GM12875 (cell line): ENCODE results near the gene PIEZO2.

Experiments used
- H3K4me3 ChIP-seq: one replicate; pipeline ENCODE4 v1.5.1; 2011; ENCODE audit warnings: low read depth, low read length, control low read depth
- TF ChIP-seq, protein P1 (sequence below): IDR thresholded peaks from 2 replicates; pipeline ENCODE4 v1.5.1; 2011; ENCODE audit warnings: low read depth, mild to moderate bottlenecking, control low read depth, inconsistent platforms, low read length, moderate library complexity, borderline replicate concordance; ENCODE audit not compliant: insufficient read depth

Gene PIEZO2

DNA sequence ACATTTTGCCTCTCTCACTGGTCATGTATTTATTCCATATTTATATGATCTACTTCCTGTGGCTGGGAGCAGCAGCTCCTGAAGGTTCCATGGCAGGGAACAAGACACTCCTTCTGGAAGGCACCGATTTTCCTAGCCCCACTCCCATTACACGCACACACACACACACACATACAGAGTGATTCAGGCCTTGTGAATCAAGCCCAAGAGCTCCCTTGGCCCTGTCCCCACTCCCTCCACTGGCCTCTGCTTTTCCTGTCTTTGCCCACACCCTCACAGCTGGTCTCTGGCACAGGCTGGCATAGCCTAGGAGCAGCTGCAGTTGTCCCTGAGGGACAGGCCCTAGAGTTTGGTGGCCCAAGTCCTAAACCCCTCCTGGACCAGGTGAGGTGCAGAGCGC, 421.9 kb downstream of the PIEZO2 start:
- TF ChIP-seq, protein P1, sequence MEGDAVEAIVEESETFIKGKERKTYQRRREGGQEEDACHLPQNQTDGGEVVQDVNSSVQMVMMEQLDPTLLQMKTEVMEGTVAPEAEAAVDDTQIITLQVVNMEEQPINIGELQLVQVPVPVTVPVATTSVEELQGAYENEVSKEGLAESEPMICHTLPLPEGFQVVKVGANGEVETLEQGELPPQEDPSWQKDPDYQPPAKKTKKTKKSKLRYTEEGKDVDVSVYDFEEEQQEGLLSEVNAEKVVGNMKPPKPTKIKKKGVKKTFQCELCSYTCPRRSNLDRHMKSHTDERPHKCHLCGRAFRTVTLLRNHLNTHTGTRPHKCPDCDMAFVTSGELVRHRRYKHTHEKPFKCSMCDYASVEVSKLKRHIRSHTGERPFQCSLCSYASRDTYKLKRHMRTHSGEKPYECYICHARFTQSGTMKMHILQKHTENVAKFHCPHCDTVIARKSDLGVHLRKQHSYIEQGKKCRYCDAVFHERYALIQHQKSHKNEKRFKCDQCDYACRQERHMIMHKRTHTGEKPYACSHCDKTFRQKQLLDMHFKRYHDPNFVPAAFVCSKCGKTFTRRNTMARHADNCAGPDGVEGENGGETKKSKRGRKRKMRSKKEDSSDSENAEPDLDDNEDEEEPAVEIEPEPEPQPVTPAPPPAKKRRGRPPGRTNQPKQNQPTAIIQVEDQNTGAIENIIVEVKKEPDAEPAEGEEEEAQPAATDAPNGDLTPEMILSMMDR = no peak
- no peak overlapping the region for H3K4me3 ChIP-seq

DNA sequence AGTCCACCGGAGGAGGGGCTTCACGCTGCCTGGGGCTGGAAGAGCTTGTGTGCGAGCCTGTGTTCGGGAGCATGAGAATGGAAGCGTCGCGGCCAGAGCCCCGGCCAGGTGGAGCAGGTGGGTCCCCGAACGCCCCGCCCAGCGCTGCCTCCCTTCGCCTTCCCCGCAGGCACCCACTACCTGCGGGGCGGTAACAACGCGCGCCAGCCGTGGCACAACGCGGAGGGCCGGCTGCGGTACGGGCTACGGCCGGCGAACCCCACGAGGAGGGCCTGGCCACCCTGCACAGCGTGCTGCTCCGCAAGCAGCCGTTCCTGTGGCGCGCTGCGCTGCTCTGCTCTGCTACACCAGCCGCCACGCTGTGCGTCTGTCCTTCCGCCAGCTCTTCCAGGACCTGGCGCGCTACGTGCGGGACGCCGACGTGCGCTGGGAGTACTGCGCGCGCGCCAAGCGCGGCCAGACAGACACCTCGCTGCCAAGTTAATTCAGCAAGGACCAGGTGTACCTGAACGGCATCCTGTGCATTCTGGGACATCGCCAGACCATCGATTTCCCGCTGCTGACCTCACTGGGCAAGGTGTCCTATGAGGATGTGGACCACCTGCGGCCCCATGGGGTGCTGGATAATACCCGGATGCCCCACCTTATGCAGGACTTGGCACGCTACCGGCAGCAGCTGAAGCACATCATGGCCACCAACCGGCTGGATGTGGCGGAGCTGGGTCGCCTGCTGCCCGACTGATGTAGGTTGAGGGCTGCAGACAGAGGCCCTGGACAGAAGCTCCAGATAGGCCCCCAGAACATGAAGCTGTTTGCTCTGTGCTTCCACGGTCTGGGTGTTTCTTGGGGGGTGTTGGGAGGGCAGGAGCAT, 422.9 kb downstream of the PIEZO2 start:
- TF ChIP-seq, protein P1 = no peak
- no peak overlapping the region for H3K4me3 ChIP-seq

DNA sequence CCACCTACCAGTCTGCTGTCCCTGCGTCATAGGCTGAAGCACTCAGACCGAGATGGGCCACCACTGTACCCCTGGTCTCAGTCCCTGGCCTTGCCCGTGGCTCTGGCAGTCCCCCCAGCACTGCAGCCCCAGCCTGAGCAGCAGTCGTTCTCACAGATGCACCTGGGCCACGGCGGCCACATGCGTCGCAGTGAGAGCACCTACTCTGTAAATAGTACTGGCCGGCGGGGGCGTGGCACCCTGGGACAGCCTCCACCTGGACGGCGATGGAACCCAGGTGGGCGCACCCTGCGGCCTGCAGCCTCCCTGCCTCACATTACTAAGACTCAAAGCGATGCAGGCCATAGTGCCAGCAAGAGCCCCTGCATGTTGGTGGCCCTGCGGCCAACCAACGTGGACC, 424.7 kb downstream of the PIEZO2 start:
- H3K4me3 ChIP-seq = no peak overlapping the region
- TF ChIP-seq, protein P1 = no peak

DNA sequence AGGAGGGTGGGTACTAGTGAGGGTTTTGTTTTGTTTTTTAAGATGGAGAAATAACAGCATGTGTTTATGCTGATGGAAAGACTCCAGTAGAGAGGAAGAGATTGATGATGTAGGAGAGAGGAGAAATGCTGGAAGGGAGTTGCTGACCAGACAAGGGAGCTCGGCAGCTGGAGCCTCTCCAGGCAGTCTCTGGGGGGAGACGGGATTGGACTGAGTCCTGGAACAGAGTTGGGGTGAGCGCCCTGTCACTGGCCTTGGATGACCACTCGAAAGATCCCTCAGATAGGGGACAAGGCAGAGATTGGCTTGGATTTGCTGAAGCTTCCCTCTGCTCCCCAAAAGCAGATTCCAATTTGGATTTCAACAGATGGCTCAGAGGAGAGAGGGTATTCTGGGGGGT, 425.9 kb downstream of the PIEZO2 start:
- TF ChIP-seq, protein P1 = no peak
- H3K4me3 ChIP-seq = no peak overlapping the region

DNA sequence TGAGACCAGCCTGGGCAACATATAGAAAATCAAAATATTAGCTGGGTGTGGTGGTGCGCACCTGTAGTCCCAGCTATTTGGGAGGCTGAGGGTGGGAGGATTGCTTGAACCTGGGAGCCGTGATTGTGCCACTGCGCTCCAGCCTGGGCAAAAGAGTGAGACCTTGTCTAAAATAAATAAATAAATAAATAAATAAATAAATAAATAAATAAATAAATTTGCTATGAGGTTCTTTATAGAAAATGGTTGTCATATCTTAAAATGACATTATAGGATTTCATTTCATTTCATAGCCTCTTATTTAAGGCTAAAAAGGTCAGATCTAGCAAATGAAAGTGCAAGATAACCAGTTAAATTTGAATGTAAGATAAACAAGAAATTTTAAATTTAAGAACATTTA, 430.6 kb downstream of the PIEZO2 start:
- H3K4me3 ChIP-seq = no peak overlapping the region
- TF ChIP-seq, protein P1 = no peak

DNA sequence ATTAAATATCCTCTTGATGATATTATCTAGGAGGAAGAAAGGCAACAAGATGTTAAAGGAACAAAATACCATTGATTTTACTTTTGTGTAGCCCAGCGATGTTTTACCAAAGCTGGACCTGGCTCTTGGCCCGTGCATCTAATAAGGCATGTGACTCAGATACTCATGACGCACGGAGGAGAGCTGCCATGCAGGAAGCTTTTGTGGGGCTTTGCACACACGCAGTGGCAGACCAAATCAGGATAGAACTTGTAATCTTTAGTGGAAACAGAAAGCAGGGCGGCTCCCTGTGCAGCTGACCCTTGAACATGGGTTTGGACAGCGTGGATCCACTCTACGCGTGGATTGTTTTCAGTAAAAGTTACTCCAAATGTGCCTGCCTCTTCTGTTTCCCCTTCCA, 433.6 kb downstream of the PIEZO2 start:
- TF ChIP-seq, protein P1 = no peak
- H3K4me3 ChIP-seq = no peak overlapping the region

DNA sequence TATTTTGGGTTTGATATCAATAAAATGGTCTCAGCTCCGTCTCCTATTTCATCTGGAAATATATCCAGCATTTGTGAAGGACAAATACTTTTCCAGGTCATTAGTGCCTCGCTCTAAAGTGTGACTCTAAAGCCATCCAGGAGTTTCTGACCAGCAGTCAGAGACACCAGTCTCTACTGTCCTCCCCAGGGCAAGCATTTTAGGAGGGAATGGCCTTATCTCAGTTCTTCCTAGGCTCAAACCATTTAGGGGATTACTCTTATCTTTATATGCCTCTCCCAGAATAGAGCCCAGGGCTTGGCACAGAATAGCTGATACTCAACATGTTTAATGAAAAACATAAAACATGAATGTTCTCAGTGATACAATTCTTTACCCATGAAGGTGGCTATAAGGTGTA, 436.0 kb downstream of the PIEZO2 start:
- TF ChIP-seq, protein P1 = no peak
- no peak overlapping the region for H3K4me3 ChIP-seq
